ENCODE measurements around the gene HOXA10. TPM values are rescaled to one million over a fixed set of nuclear protein-coding genes. Genes with fewer than 3 reads are reported as not detected.

The HOXA10 gene
- total RNA-seq, 2 donors from 2014 or later, result not detected

DNA sequence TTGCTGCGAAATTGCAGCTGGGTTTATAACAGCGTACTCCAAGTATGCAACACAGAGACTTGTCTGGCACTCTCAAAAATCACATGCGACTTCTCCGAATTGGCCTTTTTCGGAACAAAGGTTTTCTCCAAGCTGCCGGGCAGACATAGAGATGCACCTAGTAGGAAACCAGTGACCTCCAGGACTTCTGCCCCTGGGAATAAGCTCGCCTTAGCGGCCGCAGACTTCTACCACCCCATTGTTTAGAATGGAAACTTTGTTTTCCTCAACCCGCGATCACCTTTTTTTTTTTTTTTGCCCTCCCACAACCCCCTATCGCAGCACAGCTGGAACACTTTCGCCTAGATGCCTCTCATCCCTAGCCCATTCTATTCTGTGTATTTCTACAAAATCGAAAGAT is 4.9 kb upstream of the HOXA10 start:
- Histone ChIP-seq H3K36me3 (ENCODE audit: control insufficient read depth, insufficient read depth, low read length) (no peaks in the 10 kb centered on the region), H3K9ac (ENCODE audit: extremely low read depth, low read length, poor library complexity, severe bottlenecking) (no peak overlapping the region), H3K27ac (ENCODE audit: low read depth, low read length) (peak overlapping the region; percentile 19), H3K4me1 (ENCODE audit: control insufficient read depth, insufficient read depth, low read length) (peaks cover 6% of the 10 kb centered on the region), H3K4me3 (ENCODE audit: low read length) (no peak overlapping the region), H3K27me3 (ENCODE audit: control insufficient read depth, insufficient read depth, low read length, poor library complexity, severe bottlenecking) (peaks cover 100% of the 10 kb centered on the region), H3K9me3 (ENCODE audit: control insufficient read depth, low read length) (peaks cover 11% of the 10 kb centered on the region)
- H3K9me3 Mint-ChIP-seq, result peaks cover 6% of the 10 kb centered on the region
- H3K4me1 Mint-ChIP-seq, result peaks cover 12% of the 10 kb centered on the region
- peak overlapping the region; percentile 15 for H3K4me3 Mint-ChIP-seq
- no peak overlapping the region for H3K27ac Mint-ChIP-seq
- 6 to 11% methylated on average over 14 of the region's 14 CpGs for WGBS, 2 experiments (ENCODE audit: insufficient coverage in 1 of 2, insufficient read length in 1 of 2)
- TF ChIP-seq, protein P1, sequence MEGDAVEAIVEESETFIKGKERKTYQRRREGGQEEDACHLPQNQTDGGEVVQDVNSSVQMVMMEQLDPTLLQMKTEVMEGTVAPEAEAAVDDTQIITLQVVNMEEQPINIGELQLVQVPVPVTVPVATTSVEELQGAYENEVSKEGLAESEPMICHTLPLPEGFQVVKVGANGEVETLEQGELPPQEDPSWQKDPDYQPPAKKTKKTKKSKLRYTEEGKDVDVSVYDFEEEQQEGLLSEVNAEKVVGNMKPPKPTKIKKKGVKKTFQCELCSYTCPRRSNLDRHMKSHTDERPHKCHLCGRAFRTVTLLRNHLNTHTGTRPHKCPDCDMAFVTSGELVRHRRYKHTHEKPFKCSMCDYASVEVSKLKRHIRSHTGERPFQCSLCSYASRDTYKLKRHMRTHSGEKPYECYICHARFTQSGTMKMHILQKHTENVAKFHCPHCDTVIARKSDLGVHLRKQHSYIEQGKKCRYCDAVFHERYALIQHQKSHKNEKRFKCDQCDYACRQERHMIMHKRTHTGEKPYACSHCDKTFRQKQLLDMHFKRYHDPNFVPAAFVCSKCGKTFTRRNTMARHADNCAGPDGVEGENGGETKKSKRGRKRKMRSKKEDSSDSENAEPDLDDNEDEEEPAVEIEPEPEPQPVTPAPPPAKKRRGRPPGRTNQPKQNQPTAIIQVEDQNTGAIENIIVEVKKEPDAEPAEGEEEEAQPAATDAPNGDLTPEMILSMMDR (conservative IDR thresholded peaks at IDR 0.05), result no peak
- DNase-seq, result peak; percentile 48
- no peaks in the 10 kb centered on the region for H3K36me3 Mint-ChIP-seq (ENCODE audit: low read depth)
- peaks cover 100% of the 10 kb centered on the region for H3K27me3 Mint-ChIP-seq (ENCODE audit: insufficient read depth)

DNA sequence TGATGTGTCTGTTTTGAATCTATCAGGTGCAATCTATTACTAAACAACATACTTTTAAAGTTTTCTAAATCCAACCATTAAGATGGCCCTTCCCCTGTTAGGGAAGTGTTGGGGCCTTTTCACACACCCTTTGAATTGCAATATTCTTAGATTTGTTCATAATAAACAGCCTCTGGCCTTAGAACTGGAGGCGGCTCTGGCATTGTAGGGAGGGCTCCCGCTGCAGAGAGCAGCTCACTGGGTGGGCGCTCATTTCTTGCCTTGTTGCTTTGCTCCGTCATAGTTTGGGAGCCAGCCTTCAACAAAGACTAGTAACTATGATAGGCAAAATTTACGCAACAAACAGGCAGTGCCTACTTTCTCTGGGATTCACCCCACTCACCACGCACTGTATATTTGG is 4.2 kb upstream of the HOXA10 start:
- Histone ChIP-seq H3K9me3 (ENCODE audit: control insufficient read depth, low read length) (peaks cover 11% of the 10 kb centered on the region), H3K27me3 (ENCODE audit: control insufficient read depth, insufficient read depth, low read length, poor library complexity, severe bottlenecking) (peaks cover 100% of the 10 kb centered on the region), H3K27ac (ENCODE audit: low read depth, low read length) (no peak overlapping the region), H3K36me3 (ENCODE audit: control insufficient read depth, insufficient read depth, low read length) (no peaks in the 10 kb centered on the region), H3K4me1 (ENCODE audit: control insufficient read depth, insufficient read depth, low read length) (peaks cover 6% of the 10 kb centered on the region), H3K4me3 (ENCODE audit: low read length) (no peak overlapping the region), H3K9ac (ENCODE audit: extremely low read depth, low read length, poor library complexity, severe bottlenecking) (no peak overlapping the region)
- H3K36me3 Mint-ChIP-seq (ENCODE audit: low read depth), result no peaks in the 10 kb centered on the region
- peaks cover 12% of the 10 kb centered on the region for H3K4me1 Mint-ChIP-seq
- H3K27me3 Mint-ChIP-seq (ENCODE audit: insufficient read depth), result peaks cover 97% of the 10 kb centered on the region
- no peak overlapping the region for H3K27ac Mint-ChIP-seq
- WGBS, 2 experiments (ENCODE audit: insufficient coverage in 1 of 2, insufficient read length in 1 of 2), result 20 to 36% methylated on average over 2 to 6 of the region's 6 CpGs
- TF ChIP-seq, protein P1 (conservative IDR thresholded peaks at IDR 0.05), result no peak
- DNase-seq, result peak; percentile 36
- no peak overlapping the region for H3K4me3 Mint-ChIP-seq
- H3K9me3 Mint-ChIP-seq, result peaks cover 6% of the 10 kb centered on the region

DNA sequence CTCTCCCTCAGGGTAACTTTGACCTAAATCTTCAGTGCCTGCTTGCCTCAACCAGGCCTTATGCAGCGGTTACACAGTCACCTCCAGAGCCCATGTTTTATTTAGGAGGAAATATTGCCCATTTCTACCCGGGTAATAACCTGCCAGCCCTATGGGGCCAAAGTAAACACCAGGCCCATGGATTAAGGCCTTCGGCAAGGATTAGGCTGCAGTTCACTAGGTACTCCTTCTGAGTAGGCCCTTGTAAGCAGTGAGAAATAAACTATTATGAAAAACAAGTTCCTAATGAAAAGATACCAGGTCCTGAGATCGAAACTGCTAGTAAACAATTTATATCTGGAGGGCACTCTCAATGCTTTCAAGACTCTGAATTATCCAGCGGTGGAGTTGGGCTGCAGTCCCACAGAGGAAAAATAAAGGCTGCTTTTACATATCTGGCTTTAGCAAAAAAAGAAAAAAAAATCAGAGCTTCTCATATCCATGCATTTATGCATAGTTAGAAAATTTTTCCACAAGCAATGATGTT is 3.7 kb upstream of the HOXA10 start:
- Mint-ChIP-seq H3K36me3 (ENCODE audit: low read depth) (no peaks in the 10 kb centered on the region), H3K4me3 (no peak overlapping the region), H3K9me3 (peaks cover 6% of the 10 kb centered on the region), H3K27ac (no peak overlapping the region), H3K4me1 (peaks cover 12% of the 10 kb centered on the region), H3K27me3 (ENCODE audit: insufficient read depth) (peaks cover 97% of the 10 kb centered on the region)
- no peak overlapping the region for H3K4me3 ChIP-seq (ENCODE audit: low read length)
- DNase-seq, result no peak
- no peak overlapping the region for H3K27ac ChIP-seq (ENCODE audit: low read depth, low read length)
- TF ChIP-seq, protein P1 (conservative IDR thresholded peaks at IDR 0.05), result no peak
- H3K9me3 ChIP-seq (ENCODE audit: control insufficient read depth, low read length), result peaks cover 11% of the 10 kb centered on the region
- 31 to 37% methylated on average over 4 to 5 of the region's 5 CpGs for WGBS, 2 experiments (ENCODE audit: insufficient coverage in 1 of 2, insufficient read length in 1 of 2)
- peaks cover 100% of the 10 kb centered on the region for H3K27me3 ChIP-seq (ENCODE audit: control insufficient read depth, insufficient read depth, low read length, poor library complexity, severe bottlenecking)
- H3K4me1 ChIP-seq (ENCODE audit: control insufficient read depth, insufficient read depth, low read length), result peaks cover 4% of the 10 kb centered on the region
- H3K36me3 ChIP-seq (ENCODE audit: control insufficient read depth, insufficient read depth, low read length), result no peaks in the 10 kb centered on the region
- H3K9ac ChIP-seq (ENCODE audit: extremely low read depth, low read length, poor library complexity, severe bottlenecking), result no peak overlapping the region

Data from endodermal cell (in vitro differentiated cells).